ENCODE measurements around the gene KCNQ1. TPM values are rescaled to one million over a fixed set of nuclear protein-coding genes. Genes with fewer than 3 reads are reported as not detected.

KCNQ1 gene
- total RNA-seq, 3 donors from 2014 or later, result 3.6 to 6.2 (median 5.1) TPM

DNA sequence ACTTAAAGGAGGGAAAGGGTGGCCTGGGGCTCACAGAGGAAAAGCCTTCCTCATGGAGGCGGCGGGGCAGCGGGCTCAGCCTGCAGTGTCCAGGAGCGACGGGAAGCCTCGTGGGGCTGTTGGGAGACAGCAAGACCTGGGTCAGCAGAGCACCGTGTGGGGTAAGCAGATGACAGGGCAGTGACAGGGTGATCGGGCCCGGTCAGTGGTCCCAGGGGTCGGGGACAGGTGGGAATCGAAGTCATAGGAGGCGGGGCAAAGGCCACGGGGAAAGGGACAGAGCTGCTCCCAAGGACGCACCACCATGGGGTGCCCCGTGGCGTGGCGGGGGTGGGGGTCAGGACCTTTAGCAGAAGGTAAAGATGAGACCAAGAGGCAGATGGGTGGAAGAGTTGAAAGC, 390.9 kb downstream of the KCNQ1 start:
- no peak overlapping the region for H3K27ac ChIP-seq
- no peak for DNase-seq (ENCODE audit: low spot score in 2 of 2)
- H3K36me3 ChIP-seq, result no peaks in the 10 kb centered on the region
- peaks cover 0 to 7% of the 10 kb centered on the region in 2 donors for H3K4me1 ChIP-seq
- no peak for TF ChIP-seq POLR2AphosphoS5 (IDR thresholded peaks at IDR 0.05)
- TF ChIP-seq, protein P1, sequence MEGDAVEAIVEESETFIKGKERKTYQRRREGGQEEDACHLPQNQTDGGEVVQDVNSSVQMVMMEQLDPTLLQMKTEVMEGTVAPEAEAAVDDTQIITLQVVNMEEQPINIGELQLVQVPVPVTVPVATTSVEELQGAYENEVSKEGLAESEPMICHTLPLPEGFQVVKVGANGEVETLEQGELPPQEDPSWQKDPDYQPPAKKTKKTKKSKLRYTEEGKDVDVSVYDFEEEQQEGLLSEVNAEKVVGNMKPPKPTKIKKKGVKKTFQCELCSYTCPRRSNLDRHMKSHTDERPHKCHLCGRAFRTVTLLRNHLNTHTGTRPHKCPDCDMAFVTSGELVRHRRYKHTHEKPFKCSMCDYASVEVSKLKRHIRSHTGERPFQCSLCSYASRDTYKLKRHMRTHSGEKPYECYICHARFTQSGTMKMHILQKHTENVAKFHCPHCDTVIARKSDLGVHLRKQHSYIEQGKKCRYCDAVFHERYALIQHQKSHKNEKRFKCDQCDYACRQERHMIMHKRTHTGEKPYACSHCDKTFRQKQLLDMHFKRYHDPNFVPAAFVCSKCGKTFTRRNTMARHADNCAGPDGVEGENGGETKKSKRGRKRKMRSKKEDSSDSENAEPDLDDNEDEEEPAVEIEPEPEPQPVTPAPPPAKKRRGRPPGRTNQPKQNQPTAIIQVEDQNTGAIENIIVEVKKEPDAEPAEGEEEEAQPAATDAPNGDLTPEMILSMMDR (IDR thresholded peaks at IDR 0.05), result no peak
- no peak for TF ChIP-seq POLR2A (IDR thresholded peaks at IDR 0.05)
- H3K27me3 ChIP-seq, result no peaks in the 10 kb centered on the region
- intact Hi-C loops (cut with DNase I; ENCODE audit: low total_unique reads), result loop anchor here (10.0 kb wide), 1 partner anchor 111 kb away; no protein-coding TSS in a partner anchor
- H3K4me3 ChIP-seq, result no peak overlapping the region
- H3K9me3 ChIP-seq, result no peaks in the 10 kb centered on the region

DNA sequence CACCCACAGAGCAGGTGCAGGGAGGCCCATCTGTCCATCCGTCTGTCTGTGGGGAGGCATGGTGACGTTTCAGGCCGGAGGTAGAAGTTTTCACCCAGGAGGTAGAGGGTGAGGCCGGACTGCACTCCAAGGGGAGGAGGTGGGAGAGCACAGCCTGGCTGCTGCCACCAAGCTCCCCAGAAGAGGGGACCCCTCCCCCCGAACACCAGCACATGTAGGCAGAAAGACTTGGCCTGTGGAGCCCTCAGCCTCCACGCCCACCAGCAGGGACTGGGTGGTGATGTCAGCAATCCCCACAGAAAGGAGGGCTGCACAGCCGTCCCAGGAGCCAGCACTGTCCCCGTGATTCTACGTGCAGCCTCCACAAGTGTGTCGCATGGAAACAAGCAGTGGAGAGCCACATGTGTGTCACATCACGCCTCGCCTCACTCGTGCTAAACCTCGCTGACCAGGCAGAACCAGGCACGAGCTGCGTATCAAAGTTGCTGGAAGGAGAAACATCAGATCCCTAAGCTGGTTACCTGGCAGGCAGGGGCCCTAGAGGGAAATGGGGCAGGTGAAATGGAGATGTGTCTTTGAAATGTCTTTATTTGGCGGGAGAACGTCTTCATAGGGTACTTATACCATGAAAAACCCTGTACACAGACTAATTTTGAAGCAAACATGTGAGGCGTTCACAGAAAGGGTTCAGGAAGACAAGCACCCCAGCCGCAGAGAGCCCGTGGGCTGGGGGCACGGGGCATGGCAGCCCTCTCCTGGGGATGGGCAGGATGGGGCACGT, 391.7 kb downstream of the KCNQ1 start:
- Histone ChIP-seq H3K36me3 (no peaks in the 10 kb centered on the region), H3K27me3 (no peaks in the 10 kb centered on the region), H3K27ac (no peak overlapping the region), H3K4me1 (peaks cover 0 to 7% of the 10 kb centered on the region in 2 donors), H3K4me3 (no peak overlapping the region), H3K9me3 (no peaks in the 10 kb centered on the region)
- intact Hi-C loops (cut with DNase I; ENCODE audit: low total_unique reads), result loop anchor here (10.0 kb wide), 1 partner anchor 112 kb away; no protein-coding TSS in a partner anchor
- no peak for TF ChIP-seq POLR2A (IDR thresholded peaks at IDR 0.05)
- TF ChIP-seq, protein P1 (IDR thresholded peaks at IDR 0.05), result no peak
- no peak for TF ChIP-seq POLR2AphosphoS5 (IDR thresholded peaks at IDR 0.05)
- DNase-seq (ENCODE audit: low spot score in 2 of 2), result no peak

DNA sequence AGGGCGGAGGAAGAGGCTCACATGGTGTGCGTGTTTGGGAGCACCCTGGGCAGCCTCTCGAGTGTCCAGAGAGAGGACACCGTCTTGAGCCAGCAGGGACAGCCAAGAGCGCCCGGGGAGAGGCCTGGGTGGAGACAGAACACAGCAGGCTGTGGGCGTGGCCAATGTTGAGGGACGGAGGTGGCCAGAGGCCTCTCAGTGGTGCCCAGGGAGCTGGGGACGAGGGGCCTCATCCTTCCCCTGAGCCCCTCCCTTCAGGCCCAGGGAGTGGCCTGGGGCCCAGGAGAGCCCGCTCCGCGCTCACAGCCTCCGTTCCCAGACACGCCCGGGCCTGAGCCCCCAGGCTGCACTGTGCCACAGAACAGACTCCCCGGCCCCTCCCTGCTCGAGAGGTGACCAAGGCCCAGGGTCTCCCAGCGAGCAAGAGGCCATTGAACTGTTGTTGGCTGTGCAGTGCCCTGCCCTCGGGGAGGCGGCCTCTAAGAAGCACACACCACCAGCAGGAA, 392.3 kb downstream of the KCNQ1 start:
- peak in 1 of 2 donors; percentile 54 for DNase-seq (ENCODE audit: low spot score in 2 of 2)

GRCh38 chr11:2837651-2838050, 392.8 kb downstream of the KCNQ1 start:
- no peaks in the 10 kb centered on the region for H3K36me3 ChIP-seq
- H3K27ac ChIP-seq, result no peak overlapping the region
- TF ChIP-seq, protein P1 (IDR thresholded peaks at IDR 0.05), result no peak
- no peak for DNase-seq (ENCODE audit: low spot score in 2 of 2)
- intact Hi-C loops (cut with DNase I; ENCODE audit: low total_unique reads), result loop anchor here (10.0 kb wide), 1 partner anchor 113 kb away; no protein-coding TSS in a partner anchor
- H3K27me3 ChIP-seq, result no peaks in the 10 kb centered on the region
- H3K4me1 ChIP-seq, result peaks cover 0 to 7% of the 10 kb centered on the region in 2 donors
- H3K9me3 ChIP-seq, result no peaks in the 10 kb centered on the region
- H3K4me3 ChIP-seq, result no peak overlapping the region

More for the DNA sequence above, 392.3 kb downstream of the KCNQ1 start:
- TF ChIP-seq POLR2AphosphoS5 (IDR thresholded peaks at IDR 0.05) (no peak), POLR2A (IDR thresholded peaks at IDR 0.05) (no peak)
- TF ChIP-seq, protein P1 (IDR thresholded peaks at IDR 0.05), result no peak
- H3K4me3 ChIP-seq, result no peak overlapping the region
- H3K36me3 ChIP-seq, result no peaks in the 10 kb centered on the region
- H3K4me1 ChIP-seq, result peaks cover 0 to 7% of the 10 kb centered on the region in 2 donors
- intact Hi-C loops (cut with DNase I; ENCODE audit: low total_unique reads), result loop anchor here (10.0 kb wide), 1 partner anchor 112 kb away; no protein-coding TSS in a partner anchor
- no peak overlapping the region for H3K27ac ChIP-seq
- H3K27me3 ChIP-seq, result no peaks in the 10 kb centered on the region
- no peaks in the 10 kb centered on the region for H3K9me3 ChIP-seq

DNA sequence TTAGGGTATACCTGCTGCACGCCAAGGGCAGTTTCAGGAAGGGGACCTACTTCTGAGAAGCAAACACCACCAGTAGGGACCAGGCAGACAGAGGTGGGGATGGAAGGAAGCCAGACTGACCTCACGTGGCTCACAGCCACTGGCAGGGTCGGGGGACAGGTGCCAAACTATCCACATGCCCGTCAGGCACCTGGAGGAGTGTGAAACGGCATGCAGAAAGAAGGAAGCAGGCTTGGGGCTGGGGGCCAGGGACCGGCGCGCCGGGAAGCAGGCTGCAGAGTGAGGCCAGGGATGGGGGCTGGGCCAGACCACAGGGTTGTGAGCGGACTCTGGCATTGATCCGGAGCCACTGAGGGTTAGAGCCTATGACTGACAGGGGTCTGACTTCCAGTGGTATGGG, 393.3 kb downstream of the KCNQ1 start:
- peaks cover 0 to 7% of the 10 kb centered on the region in 2 donors for H3K4me1 ChIP-seq
- no peaks in the 10 kb centered on the region for H3K27me3 ChIP-seq
- intact Hi-C loops (cut with DNase I; ENCODE audit: low total_unique reads), result loop anchor here (10.0 kb wide), 1 partner anchor 113 kb away; no protein-coding TSS in a partner anchor
- H3K36me3 ChIP-seq, result no peaks in the 10 kb centered on the region
- no peak overlapping the region for H3K4me3 ChIP-seq
- no peak for DNase-seq (ENCODE audit: low spot score in 2 of 2)
- no peak overlapping the region for H3K27ac ChIP-seq
- H3K9me3 ChIP-seq, result no peaks in the 10 kb centered on the region
- TF ChIP-seq POLR2AphosphoS5 (IDR thresholded peaks at IDR 0.05) (no peak), POLR2A (IDR thresholded peaks at IDR 0.05) (no peak)
- TF ChIP-seq, protein P1 (IDR thresholded peaks at IDR 0.05), result no peak
